ENCODE results near the gene PRSS1.
A peak's percentile ranks its signal among the peaks of the same experiment; 100 is the strongest.
"Not testable (repeated sequence)": the region's sequence is repeated elsewhere in the genome, so short reads cannot be mapped to it uniquely, and the experiment has no call there.

Gene PRSS1

DNA sequence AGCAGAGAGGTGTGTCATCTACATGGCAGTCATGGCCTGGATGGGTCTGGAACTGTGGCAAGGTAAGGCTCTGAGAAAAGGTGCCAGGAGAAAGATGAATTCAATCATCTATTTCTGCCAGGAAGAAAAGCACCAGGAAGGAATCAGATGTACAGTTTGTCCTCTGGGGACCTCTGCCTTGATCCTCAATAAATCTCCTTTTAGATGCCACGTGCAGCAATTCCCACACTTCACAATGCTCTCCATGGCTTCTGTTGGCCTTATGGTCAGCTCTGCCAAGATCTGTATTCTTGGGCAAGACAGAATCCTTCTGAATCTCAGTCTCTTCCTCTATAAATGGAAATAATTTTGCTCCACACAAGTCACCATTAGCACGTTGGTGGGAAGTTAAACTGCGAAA is 19.6 kb downstream of the PRSS1 start:
- H3K27ac ChIP-seq (replicated peaks; ENCODE audit: low read length); H3K9ac ChIP-seq (ENCODE audit: low read depth, low read length, poor library complexity); H4K91ac ChIP-seq (ENCODE audit: low read depth, low read length, poor library complexity); H2BK5ac ChIP-seq (ENCODE audit: low read length); H2BK120ac ChIP-seq (ENCODE audit: low read depth, low read length); H3K14ac ChIP-seq (ENCODE audit: low read length); DNase-seq (ENCODE audit: low spot score); H3K79me1 ChIP-seq (ENCODE audit: low read depth, low read length); H3K9me3 ChIP-seq (replicated peaks in 1 of 2; ENCODE audit: control insufficient read depth in 2 of 2, insufficient read depth in 1 of 2, low read depth in 1 of 2, low read length in 2 of 2); H2BK15ac ChIP-seq (ENCODE audit: low read length); H3K18ac ChIP-seq (ENCODE audit: low read length); H3K4me3 ChIP-seq (ENCODE audit: low read length in 2 of 2); H3K4me2 ChIP-seq (ENCODE audit: insufficient read depth, low read length, poor library complexity, severe bottlenecking); H4K8ac ChIP-seq (ENCODE audit: low read depth, low read length); H2BK12ac ChIP-seq (ENCODE audit: low read length); H3K27me3 ChIP-seq (ENCODE audit: control insufficient read depth in 3 of 3, insufficient read depth in 3 of 3, low read depth in 1 of 3, low read length in 3 of 3); H2AFZ ChIP-seq (ENCODE audit: low read length); H3K4ac ChIP-seq (ENCODE audit: low read length); H3K23ac ChIP-seq (ENCODE audit: low read depth, low read length, poor library complexity); H3K4me1 ChIP-seq (ENCODE audit: control insufficient read depth in 2 of 2, insufficient read depth in 1 of 2, low read depth in 1 of 2, low read length in 2 of 2); H3K36me3 ChIP-seq (replicated peaks in 1 of 2; ENCODE audit: control insufficient read depth in 2 of 2, insufficient read depth in 2 of 2, low read length in 2 of 2); H2AK5ac ChIP-seq (ENCODE audit: low read depth, low read length): not testable (repeated sequence)
- no CpG with 5 or more reads among the region's 3 CpGs for WGBS, 2 donors (ENCODE audit: extremely low coverage in 2 of 2, insufficient read length in 2 of 2, insufficient replicate concordance in 1 of 2)

DNA sequence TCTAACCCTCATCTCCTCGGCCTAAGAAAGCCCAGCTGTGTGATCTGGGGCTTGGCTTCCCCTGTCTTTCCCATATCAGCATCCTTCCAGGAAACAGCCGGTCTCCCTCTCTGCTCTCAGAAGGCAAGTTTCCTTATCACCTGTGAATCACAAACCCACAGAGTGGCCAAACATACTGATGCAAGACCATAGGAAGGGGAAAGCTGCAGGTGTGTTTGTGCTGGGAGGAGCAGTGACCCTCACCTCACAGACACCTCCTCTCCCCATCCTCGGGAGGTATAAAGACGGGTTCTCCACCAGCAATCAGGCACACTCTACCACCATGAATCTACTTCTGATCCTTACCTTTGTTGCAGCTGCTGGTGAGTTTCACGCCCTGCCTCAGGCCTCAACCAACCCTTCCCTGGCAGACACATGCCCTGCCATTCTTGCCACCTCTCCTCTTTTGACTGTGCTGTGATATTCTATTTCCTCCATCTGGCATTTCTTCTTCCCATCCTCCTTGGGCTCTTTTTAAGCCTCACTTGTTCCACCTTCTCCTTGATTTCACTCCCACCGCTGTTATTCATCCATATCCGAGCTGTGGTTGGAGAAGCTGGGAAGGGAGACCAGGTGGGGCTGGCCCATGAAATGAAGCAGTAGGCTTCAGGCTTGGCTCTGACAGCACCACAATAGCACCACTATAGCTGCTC is 21.5 kb downstream of the PRSS1 start, which contains the start of gene PRSS2:
Gene PRSS2, plus strand, starts transcription at position 310 of the 692 bp plus-strand sequence. Its CDS starts 13 bp downstream, at position 323.
- Histone ChIP-seq H3K4me3 (ENCODE audit: low read length in 2 of 2) (no peak within 1 kb of the TSS), H3K18ac (ENCODE audit: low read length) (peak within 1 kb of the TSS; percentile 39), H2BK12ac (ENCODE audit: low read length) (no peak within 1 kb of the TSS), H3K36me3 (replicated peaks in 1 of 2; ENCODE audit: control insufficient read depth in 2 of 2, insufficient read depth in 2 of 2, low read length in 2 of 2) (no peaks in the 10 kb centered on the region), H4K8ac (ENCODE audit: low read depth, low read length) (no peak within 1 kb of the TSS), H2BK120ac (ENCODE audit: low read depth, low read length) (no peak within 1 kb of the TSS), H3K9ac (ENCODE audit: low read depth, low read length, poor library complexity) (no peak within 1 kb of the TSS), H3K27me3 (ENCODE audit: control insufficient read depth in 3 of 3, insufficient read depth in 3 of 3, low read depth in 1 of 3, low read length in 3 of 3) (peaks cover 0 to 1% (median 0%) of the 10 kb centered on the region in 3 experiments), H3K4ac (ENCODE audit: low read length) (no peak within 1 kb of the TSS), H3K23ac (ENCODE audit: low read depth, low read length, poor library complexity) (no peak within 1 kb of the TSS), H3K27ac (replicated peaks; ENCODE audit: low read length) (no peak within 1 kb of the TSS), H3K14ac (ENCODE audit: low read length) (no peak within 1 kb of the TSS), H2AK5ac (ENCODE audit: low read depth, low read length) (no peak within 1 kb of the TSS), H3K4me1 (ENCODE audit: control insufficient read depth in 2 of 2, insufficient read depth in 1 of 2, low read depth in 1 of 2, low read length in 2 of 2) (no peaks in the 10 kb centered on the region), H2BK5ac (ENCODE audit: low read length) (no peak within 1 kb of the TSS), H3K79me1 (ENCODE audit: low read depth, low read length) (no peaks in the 10 kb centered on the region), H3K4me2 (ENCODE audit: insufficient read depth, low read length, poor library complexity, severe bottlenecking) (no peak within 1 kb of the TSS), H2BK15ac (ENCODE audit: low read length) (no peak within 1 kb of the TSS), H2AFZ (ENCODE audit: low read length) (no peak within 1 kb of the TSS), H4K91ac (ENCODE audit: low read depth, low read length, poor library complexity) (no peak within 1 kb of the TSS), H3K9me3 (replicated peaks in 1 of 2; ENCODE audit: control insufficient read depth in 2 of 2, insufficient read depth in 1 of 2, low read depth in 1 of 2, low read length in 2 of 2) (no peaks in the 10 kb centered on the region)
- no peak for DNase-seq (ENCODE audit: low spot score)
- WGBS, 2 donors (ENCODE audit: extremely low coverage in 2 of 2, insufficient read length in 2 of 2, insufficient replicate concordance in 1 of 2), result no CpG with 5 or more reads among the region's 7 CpGs

DNA sequence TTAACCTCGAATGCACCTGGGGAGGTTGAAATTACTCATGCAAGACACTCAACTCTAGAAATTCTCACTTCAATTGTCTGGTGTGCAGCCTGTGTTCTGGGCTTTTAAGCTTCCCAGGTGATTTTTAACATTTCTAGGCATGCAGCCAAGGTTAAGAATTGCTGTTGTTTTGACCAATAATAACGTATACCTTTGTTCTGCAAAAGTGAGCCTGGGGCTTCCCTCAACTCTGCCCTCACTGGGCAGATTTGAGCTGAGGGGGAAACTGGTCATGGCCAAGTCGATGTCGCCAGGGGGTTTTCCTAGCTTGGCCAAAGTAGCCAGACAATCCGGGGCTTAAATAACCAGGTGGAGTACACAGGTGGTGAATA is 22.1 kb downstream of the PRSS1 start:
- no peak overlapping the region for H3K23ac ChIP-seq (ENCODE audit: low read depth, low read length, poor library complexity)
- H2BK120ac ChIP-seq (ENCODE audit: low read depth, low read length), result no peak overlapping the region
- DNase-seq (ENCODE audit: low spot score), result no peak
- no CpG with 5 or more reads among the region's 5 CpGs for WGBS, 2 donors (ENCODE audit: extremely low coverage in 2 of 2, insufficient read length in 2 of 2, insufficient replicate concordance in 1 of 2)
- H4K8ac ChIP-seq (ENCODE audit: low read depth, low read length), result no peak overlapping the region
- H3K9me3 ChIP-seq (replicated peaks in 1 of 2; ENCODE audit: control insufficient read depth in 2 of 2, insufficient read depth in 1 of 2, low read depth in 1 of 2, low read length in 2 of 2), result no peaks in the 10 kb centered on the region
- H3K4ac ChIP-seq (ENCODE audit: low read length), result no peak overlapping the region
- no peak overlapping the region for H2BK12ac ChIP-seq (ENCODE audit: low read length)
- H3K36me3 ChIP-seq (replicated peaks in 1 of 2; ENCODE audit: control insufficient read depth in 2 of 2, insufficient read depth in 2 of 2, low read length in 2 of 2), result no peaks in the 10 kb centered on the region
- no peak overlapping the region for H3K18ac ChIP-seq (ENCODE audit: low read length)
- no peak overlapping the region for H2AFZ ChIP-seq (ENCODE audit: low read length)
- H3K79me1 ChIP-seq (ENCODE audit: low read depth, low read length), result no peaks in the 10 kb centered on the region
- no peak overlapping the region for H3K14ac ChIP-seq (ENCODE audit: low read length)
- no peak overlapping the region for H2AK5ac ChIP-seq (ENCODE audit: low read depth, low read length)
- H3K4me1 ChIP-seq (ENCODE audit: control insufficient read depth in 2 of 2, insufficient read depth in 1 of 2, low read depth in 1 of 2, low read length in 2 of 2), result no peaks in the 10 kb centered on the region
- no peak overlapping the region for H4K91ac ChIP-seq (ENCODE audit: low read depth, low read length, poor library complexity)
- H3K9ac ChIP-seq (ENCODE audit: low read depth, low read length, poor library complexity), result no peak overlapping the region
- H2BK5ac ChIP-seq (ENCODE audit: low read length), result no peak overlapping the region
- H3K27me3 ChIP-seq (ENCODE audit: control insufficient read depth in 3 of 3, insufficient read depth in 3 of 3, low read depth in 1 of 3, low read length in 3 of 3), result peaks cover 0 to 1% (median 0%) of the 10 kb centered on the region in 3 experiments
- no peak overlapping the region for H3K4me2 ChIP-seq (ENCODE audit: insufficient read depth, low read length, poor library complexity, severe bottlenecking)
- H3K4me3 ChIP-seq (ENCODE audit: low read length in 2 of 2), result no peak overlapping the region
- H3K27ac ChIP-seq (replicated peaks; ENCODE audit: low read length), result no peak overlapping the region
- H2BK15ac ChIP-seq (ENCODE audit: low read length), result no peak overlapping the region

DNA sequence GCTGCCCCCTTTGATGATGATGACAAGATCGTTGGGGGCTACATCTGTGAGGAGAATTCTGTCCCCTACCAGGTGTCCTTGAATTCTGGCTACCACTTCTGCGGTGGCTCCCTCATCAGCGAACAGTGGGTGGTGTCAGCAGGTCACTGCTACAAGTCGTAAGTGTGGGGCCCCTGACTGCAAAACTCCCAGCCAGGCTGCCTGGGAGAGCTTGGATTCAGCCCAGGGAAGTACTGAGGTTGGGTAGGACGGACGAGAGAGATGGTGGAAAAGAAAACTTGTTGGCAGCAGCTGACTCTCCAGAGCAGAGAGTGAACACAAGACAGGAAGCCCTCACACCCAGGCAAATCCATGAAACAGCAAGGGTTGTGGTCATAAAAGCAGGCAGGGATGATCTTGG is 22.8 kb downstream of the PRSS1 start:
- Histone ChIP-seq H3K9ac (ENCODE audit: low read depth, low read length, poor library complexity) (no peak overlapping the region), H3K9me3 (replicated peaks in 1 of 2; ENCODE audit: control insufficient read depth in 2 of 2, insufficient read depth in 1 of 2, low read depth in 1 of 2, low read length in 2 of 2) (no peaks in the 10 kb centered on the region), H3K36me3 (replicated peaks in 1 of 2; ENCODE audit: control insufficient read depth in 2 of 2, insufficient read depth in 2 of 2, low read length in 2 of 2) (no peaks in the 10 kb centered on the region), H3K23ac (ENCODE audit: low read depth, low read length, poor library complexity) (peak overlapping the region; percentile 56), H4K91ac (ENCODE audit: low read depth, low read length, poor library complexity) (no peak overlapping the region), H3K27ac (replicated peaks; ENCODE audit: low read length) (no peak overlapping the region), H2BK120ac (ENCODE audit: low read depth, low read length) (no peak overlapping the region), H2BK5ac (ENCODE audit: low read length) (no peak overlapping the region), H3K4me2 (ENCODE audit: insufficient read depth, low read length, poor library complexity, severe bottlenecking) (no peak overlapping the region), H3K27me3 (ENCODE audit: control insufficient read depth in 3 of 3, insufficient read depth in 3 of 3, low read depth in 1 of 3, low read length in 3 of 3) (peaks cover 0 to 1% (median 0%) of the 10 kb centered on the region in 3 experiments), H3K18ac (ENCODE audit: low read length) (peak overlapping the region; percentile 39), H2AK5ac (ENCODE audit: low read depth, low read length) (no peak overlapping the region), H2BK15ac (ENCODE audit: low read length) (no peak overlapping the region), H3K79me1 (ENCODE audit: low read depth, low read length) (no peaks in the 10 kb centered on the region), H2BK12ac (ENCODE audit: low read length) (no peak overlapping the region), H3K4me3 (ENCODE audit: low read length in 2 of 2) (no peak overlapping the region), H2AFZ (ENCODE audit: low read length) (no peak overlapping the region), H3K4me1 (ENCODE audit: control insufficient read depth in 2 of 2, insufficient read depth in 1 of 2, low read depth in 1 of 2, low read length in 2 of 2) (no peaks in the 10 kb centered on the region), H4K8ac (ENCODE audit: low read depth, low read length) (no peak overlapping the region), H3K14ac (ENCODE audit: low read length) (no peak overlapping the region), H3K4ac (ENCODE audit: low read length) (no peak overlapping the region)
- DNase-seq (ENCODE audit: low spot score), result no peak
- no CpG with 5 or more reads among the region's 6 CpGs for WGBS, 2 donors (ENCODE audit: extremely low coverage in 2 of 2, insufficient read length in 2 of 2, insufficient replicate concordance in 1 of 2)
